CD4-positive, alpha-beta T cell treated with Interleukin-17A for 4 hours (primary cell): ENCODE measurements around the gene FAM72C.
"Not testable (repeated sequence)": the region's sequence is repeated elsewhere in the genome, so short reads cannot be mapped to it uniquely, and the experiment has no call there.

ENCODE experiments used
- DNase-seq: peaks from one replicate; pipeline ENCODE4 v3.0.0-alpha.2; 2020; ENCODE audit warnings: mixed read lengths

The FAM72C gene

DNA sequence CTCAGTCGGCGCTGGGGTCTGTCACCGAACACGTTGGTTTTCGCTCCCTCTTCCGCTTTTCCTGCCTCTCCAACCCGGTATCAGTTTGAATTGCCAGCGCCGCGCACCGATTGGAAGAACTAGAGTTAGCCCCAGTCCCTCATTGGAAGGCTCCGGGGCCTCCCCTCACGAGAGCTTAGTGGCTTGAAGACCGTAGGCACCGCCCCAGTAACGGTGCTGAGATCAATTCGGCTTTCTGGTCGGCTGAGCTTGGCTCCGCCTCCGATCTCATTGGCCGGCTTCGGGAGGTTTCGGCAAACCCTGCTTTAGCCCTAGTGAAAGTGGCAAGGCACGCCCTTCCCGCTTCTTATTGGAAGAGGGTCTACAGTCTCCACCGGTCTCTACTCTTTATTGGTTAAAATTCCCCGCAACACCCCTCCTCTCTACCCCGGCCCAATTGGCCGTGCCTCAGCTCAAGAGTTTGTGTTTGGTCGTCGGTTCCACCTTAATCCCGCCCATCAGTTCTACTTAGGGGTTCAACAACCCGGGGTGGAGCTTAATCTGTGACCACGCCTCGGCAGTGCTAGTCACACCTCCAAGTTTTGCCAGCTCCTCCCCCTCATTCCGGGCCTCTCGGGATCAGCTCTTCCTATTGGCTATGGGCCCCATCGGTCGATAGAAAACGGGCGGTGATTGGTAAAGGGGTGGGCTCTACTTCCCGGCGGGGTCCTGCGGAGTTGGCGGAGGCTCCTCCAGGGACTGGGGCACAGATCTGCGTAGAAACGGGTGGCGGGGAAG, at the start of gene FAM72C:
Gene FAM72C (minus strand): TSS at position 63 of the 777 bp plus-strand sequence. CDS start 845 bp downstream, outside the sequence.
- DNase-seq, result not testable (repeated sequence)

DNA sequence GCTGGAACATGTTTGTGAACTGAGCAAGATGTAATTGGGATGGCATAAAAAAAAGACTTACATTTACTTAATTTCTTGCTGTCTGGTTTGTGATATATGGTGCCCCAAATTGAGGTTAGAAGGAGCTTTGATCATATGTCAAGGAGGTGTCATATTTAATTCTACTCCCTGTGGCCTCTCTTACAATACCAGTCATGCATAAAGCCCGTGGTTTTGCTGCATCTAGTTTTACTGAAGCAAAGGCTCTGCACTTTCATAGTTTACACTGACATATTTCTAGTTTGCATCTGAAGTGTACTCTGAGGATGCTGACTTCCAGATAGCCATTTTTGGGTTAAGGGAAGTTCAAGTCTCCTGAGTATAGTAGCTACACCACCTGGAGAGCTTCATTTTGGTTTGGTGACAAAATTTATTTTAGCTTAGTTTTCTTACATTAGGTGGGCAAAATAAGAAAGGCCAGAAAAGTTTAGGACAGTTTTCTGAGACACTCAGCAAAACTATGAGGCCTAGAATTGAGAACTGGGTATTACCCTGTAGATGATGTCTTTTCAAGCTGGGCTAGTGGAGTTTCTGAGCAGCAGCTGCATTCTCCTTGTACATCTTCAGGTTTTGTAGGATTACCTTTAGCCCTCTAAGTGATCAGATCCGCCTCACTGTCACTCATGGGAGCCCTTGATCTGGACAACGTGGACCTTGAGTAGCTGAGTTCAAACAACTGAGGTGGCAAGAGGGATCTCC, 48.4 kb upstream of the FAM72C start:
- not testable (repeated sequence) for DNase-seq

DNA sequence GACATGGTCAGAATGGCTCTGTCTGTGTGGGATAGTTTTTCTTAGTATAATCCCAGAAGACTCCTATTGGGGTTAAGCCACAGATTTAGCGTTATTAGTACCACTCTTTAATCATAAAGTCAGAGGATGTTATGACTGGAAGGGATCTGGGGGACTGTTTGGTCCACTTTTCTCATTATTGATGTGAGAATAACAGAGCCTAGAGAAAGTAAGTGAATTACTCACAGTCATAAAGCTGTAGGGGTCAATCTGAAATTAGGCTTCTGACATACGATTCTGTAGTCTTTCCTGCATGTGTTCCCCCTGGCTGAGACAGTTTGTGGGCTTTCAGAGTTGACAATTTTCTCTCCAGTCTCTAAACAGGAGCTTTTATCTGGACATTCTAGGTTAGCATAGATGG, 47.3 kb upstream of the FAM72C start:
- DNase-seq, result not testable (repeated sequence)

DNA sequence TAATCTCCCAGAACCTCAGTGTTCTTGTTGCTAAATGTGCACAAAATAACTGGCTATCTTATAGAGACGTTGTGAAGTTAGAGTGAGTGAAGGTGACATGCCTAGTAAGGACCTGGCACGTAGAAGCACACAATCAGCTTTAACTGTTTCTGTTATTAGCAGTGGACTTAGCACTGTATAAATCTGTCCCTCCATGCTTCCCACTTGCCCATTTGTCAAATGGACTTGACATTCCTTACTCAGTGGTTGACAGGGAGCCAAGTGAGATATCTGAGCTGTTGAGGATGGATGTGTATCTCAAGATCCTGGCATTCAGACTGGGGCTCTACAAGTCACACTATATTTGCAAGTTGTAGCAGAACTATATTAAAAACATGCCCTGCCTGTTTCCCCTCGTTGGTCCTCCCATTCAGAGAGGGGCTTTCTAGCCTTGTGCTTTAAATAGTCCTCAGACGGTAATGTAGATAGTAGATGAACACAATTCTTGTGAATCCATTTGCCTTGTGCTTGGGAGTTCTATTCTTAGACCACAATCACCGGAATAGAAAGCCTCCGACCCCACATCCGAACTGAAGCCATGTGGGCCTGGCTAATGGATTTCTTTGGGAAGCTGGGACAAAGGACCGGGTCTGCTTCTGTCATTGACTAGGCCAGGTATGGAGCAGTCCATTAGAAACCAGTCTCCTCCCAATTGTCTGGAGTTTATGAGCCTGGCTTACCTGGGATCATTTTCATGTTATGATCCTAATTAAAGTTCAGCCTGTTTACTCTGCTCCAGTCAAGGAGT, 43.6 kb upstream of the FAM72C start:
- DNase-seq, result not testable (repeated sequence)

DNA sequence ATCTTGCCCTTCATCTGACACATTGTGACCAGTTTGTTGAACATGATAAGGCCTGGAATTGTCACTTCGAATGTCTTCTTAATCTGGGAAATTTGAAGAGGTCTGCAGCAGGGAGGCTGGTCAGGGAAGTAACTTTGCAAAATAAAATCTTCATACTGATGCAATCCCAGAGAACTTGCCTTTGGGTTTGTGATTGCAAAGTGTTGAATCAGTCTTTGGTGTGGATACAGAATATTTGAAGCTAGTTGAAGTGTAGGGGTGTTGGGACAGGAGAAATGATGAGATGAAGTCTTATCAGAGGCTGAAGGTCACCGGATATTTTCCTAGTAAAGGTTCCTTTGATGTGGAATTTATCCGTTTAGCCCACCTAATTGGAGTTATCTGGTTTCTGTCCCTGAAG, 42.7 kb upstream of the FAM72C start:
- DNase-seq, result not testable (repeated sequence)

DNA sequence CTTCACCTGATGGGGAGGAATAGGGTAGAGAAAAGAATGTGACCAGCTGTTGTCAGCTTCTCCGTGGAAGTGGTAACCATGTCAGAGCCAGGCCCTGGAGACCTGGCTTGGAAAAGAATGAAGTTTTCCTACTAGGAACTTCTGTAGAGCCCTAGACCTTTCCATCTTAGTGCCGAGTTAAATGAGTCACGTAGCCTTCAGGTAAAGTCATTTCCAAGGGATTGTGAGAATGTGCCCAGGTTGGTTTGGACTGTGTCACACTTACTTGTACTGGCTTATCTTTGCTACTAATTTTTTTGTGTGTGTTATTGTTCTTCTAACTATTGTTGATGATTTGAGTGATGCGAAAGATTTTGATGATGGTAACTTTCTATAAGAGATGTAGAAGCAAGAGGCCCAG, 42.3 kb upstream of the FAM72C start:
- DNase-seq, result not testable (repeated sequence)

DNA sequence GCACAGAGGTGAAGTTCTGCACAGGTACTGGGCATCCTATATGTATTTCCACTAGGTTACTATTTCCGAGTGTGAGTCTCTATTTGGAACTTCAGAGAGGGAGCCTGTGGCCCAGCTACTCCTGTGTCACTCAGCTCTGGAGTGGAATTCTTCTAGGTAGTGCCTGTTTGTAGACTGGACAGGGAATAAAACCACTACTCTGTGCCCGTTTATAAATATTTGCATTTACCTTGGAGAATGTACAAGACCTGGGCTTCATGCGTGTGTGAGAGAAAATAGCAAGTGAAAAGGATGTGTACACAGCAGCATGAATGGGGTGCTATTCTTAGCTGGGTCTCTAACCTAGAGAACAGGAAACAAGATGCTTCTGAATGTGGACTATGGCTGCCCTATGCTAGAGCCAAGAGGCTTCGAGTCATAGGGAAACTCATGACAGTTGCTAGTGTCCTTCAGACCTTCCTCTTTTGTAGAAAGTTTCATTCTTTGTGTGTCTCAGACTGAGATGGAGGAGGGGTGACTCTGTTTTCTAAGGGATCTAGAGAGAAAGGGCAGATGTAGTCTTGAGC, 40.5 kb upstream of the FAM72C start:
- not testable (repeated sequence) for DNase-seq

DNA sequence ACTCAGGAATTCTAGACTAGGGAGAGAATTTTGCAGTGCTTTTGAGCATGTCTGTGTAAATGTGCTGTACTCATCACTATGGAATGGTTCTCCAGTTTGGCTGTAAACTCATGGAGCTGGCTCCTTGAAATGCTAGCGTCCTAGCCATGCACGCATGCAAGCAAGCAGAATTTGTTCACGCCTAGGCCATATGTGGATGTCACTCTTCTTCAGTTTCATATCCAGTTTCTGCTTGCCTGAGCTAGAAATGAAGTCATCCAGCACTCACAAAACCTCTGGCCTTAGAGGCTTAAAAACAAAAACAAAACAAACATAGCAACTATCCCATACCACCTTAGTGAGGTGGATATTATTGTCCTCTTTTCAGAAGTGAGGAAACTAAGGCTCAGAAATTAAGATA, 37.6 kb upstream of the FAM72C start:
- DNase-seq, result not testable (repeated sequence)

DNA sequence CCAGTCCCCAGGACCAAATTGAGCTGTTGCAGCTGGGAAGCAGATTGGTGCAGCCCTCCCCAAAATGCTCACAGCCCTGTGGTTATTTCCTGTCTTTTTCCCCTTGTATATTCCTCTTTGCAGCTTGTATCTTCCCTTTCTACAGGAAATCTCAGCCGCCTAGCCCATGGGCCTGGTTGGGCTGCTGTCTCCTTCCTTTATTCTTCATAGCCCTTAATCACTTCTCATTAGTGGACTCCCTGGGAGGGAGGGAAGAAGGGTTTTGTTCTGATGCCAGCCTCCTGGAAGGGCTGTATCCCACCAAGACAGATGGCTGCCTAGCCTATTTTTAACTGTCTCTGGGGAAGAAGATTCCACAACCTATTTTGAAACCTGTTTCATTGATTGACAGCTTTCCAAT, 32.5 kb upstream of the FAM72C start:
- not testable (repeated sequence) for DNase-seq

DNA sequence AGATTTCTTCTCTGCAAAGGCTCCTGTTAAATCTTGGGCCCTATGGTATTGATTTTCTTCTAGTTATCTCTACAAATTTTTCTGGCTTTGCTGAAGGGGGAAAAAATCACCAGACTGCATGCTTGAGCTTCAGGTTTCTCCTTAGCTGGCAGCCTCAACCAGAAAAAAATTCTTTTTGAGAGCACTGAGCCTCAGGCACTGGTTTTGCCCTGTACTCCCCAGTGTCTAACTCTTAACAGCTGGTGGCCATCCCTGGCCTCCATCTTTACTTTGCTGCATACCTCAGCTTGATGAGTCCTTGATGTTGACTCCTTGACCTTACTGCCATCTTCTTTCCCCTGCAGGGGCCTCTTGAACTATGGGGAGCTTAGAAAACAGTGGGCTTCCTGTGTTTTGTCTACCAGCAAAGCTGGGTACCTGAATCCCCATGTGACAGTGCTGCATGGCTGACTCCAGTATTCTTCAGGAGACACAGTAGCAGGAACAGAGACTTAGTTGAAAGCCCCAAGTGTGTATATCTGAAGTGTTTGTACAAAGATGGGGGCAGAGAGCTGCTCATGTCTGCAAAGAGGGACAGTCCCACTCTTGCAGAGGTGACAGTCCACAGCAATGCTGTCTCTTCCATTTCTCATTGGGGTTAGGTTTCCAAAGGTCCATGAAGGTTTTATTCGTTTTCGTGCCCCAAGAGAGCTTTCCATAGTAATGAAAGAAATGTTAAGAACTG, 31.7 kb upstream of the FAM72C start:
- not testable (repeated sequence) for DNase-seq

DNA sequence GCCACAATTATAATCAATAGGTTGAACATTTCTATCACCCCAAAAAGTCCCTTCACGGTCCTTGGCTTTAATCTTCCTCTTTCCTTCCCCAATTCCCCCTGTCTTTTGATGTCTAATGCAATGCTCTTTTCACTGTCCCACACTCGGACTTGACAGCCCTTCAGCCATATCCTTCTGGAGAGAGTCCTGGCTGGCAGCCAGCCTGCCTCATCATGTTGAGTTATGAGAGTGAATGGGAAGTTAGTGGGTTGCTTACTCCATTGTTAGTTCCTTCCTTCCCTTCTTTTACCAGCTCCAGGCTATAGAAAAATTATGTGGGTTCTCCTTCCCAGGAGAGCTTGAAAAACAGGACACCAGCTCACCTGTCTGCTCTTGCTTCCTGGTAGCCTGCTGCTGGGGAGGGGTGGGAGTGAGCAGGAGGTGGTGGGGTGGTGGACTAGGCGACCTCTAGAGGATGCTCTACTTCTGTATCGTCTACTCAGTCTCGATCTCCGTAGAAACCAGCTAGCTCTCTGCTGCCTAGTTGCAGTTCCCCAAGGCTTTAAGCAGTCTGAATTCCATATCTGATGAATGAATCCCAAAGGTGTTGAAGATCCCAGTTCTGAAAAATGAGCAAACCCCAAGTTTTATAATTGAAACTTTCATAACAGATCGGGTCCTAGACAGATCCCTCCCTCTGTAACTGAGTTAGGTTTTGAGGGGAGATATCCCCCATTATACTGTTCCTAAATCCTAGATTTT, 30.5 kb upstream of the FAM72C start:
- not testable (repeated sequence) for DNase-seq

DNA sequence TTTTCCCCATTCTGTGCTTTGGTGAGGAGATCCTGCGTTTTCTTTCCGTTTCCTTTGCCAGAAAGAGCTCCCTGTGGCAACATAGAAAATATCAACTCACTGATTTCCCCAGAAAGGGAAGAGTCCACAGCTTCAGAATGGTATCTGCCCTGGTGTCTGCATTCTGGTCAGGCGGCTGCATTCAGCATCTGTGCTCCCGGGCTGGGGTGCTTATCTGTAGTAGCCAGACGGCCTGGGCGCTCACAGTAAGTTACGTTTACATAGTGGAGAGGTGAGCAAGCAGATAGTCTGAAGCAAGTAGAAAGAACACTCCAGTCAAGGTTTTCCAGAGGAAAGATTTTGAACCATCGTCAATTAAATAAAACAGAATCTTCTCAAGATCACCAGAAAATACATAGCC, 29.3 kb upstream of the FAM72C start:
- not testable (repeated sequence) for DNase-seq

DNA sequence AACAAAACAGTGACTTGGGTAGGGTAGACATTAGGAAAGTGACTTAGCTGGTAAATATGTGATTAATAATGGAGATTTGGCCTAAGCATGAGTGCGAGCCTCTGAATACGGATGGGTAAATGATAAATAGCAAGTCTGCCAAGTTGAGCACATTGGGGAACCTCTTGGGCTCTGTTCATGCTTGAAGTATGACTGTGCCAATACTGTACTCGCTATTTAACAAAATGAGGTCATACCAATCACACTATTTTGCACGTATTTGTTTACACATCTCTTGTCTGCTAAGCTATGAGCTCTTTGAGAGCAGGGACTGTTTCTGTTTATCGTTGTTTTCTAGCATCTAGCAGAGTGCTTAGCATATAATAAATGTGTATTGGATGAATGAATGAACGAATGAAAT, 24.2 kb upstream of the FAM72C start:
- DNase-seq, result not testable (repeated sequence)

DNA sequence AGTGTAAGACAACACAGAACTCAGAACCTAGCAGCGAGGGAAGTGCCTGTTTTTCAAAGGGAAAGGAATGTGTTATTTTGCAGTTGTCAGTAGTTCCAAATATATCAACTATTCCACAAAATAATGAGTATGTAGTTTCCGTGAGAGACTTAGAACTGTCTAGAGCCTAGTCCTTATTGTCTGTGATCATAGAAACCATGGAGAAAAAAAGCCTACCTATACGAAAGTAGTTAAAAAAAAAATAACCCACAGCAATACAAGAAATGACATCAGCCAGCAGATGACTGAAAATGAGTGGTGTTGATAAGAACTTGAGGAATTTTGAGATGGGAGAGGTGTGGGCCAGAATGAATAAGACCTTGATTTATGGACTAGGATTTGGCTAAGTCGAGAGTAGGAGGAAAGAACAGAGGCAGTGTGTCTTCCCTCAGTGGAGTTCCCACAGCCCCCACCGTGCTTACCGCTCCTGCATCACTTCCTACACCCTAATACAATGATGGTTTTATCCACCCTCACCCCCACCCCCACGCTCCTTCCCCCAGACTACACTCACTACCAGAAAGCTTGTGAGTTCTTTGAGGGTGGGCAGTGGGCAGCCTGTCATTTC, 21.6 kb upstream of the FAM72C start:
- not testable (repeated sequence) for DNase-seq

DNA sequence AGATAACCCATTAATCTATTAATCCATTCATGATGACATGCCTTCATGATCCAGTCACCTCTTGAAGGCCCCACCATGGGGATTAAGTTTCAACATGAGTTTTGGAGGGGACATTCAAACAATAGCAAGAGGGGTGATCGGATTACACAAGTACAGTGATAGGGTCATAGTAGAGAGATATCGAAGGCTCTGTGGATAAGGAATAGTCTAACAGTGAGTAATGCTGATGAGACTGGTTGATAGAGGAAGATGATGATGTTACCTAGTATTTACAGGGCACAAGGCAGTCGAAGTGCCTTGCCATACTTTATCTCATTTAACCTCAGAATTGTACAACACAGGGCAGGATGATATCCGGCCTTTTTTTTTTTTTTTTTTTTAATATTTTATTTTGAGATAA, 18.9 kb upstream of the FAM72C start:
- DNase-seq, result not testable (repeated sequence)

DNA sequence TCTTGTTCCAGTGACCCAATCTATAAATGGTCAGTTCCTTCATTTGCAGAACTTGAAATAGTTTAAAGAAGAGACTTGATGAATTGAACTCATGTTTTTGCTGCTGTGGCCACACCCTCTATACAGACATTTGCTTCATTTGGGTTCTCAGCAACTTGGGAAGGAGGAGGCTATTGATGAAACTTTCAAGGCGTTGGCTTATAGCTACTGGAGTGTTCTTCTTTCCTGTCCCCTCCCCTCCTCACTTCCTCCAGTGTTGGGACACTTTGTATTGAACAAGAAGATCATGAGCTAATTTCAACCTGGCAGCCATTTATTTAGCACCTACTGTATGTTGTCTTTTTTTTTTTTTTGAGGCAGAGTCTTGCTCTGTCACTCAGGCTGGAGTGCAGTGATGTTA, 17.9 kb upstream of the FAM72C start:
- DNase-seq, result not testable (repeated sequence)

DNA sequence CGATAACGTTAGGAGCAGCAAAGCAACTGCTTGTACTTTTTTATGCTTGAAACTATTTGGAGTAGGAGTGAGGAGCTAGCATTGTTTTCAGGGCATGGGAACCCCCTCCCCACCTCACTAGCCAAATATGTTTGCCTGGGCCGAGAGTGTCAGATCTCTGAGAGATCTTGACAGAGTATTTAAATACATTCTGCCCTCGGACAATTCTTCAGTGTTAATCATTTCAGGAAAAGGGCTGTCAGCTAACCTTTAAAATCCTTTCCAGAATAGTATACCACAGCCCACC, 17.6 kb upstream of the FAM72C start:
- DNase-seq, result not testable (repeated sequence)

DNA sequence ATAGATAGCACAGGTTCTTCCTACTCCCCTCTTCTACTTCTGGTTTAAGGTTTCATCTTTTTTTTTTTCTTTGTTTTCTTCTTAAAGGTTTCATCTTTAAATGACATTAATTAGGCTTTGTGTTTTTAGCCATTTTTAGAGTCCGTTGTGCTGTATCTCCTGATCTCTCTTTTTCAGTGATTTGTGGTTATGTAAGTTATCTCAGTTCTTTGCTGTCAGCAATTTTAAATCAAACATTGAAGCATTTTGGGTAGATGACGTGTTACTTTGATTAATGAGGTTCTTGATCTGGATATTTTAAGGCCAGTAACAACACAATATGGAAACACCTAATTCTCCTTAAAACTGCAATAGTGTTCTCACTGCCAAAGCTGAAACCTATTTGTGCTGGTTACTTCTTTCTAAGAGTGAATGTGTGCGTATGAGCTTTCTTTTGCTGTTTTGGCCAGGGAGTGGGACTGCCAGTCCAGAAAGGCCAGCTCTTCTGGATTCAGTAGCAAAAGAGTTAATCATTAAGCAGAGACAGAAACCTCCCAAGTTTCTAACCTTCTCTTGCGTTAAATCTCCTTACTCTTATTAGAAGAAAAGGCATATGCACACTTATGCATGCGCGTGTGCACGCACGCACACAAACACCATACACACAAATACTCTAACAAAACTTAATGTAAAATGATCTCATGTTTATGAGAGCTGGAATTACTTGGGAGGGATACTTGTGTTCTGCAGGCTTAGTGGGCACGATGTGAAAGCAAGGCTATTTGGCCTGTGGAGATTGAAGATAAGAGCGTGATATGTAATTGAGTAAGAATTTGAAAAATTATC, 17.0 kb upstream of the FAM72C start:
- not testable (repeated sequence) for DNase-seq

DNA sequence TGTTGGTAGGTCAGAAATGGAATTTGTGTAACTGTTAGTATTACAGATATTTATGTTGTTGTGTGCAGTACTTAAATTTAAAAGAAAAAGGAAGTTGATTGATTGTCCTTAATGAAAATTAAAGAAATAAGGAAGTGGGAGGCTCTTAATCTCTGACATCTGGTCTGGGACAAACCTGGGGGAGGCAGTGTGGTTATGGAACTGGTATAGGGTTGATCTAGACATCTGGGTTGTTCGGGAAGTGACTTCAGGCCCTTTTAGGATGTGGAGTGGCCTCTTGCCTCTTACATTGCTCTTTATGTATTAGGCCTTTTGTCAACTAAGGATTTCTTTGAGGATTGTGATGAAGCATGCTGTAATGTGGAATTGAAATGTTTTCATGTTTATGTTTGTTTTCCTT, 16.1 kb upstream of the FAM72C start:
- not testable (repeated sequence) for DNase-seq
